Chondrocyte (in vitro differentiated cells): ENCODE results near the gene QDPR. TPM values are rescaled to one million over a fixed set of nuclear protein-coding genes. Genes with fewer than 3 reads are reported as not detected.
"Not testable (repeated sequence)": the region's sequence is repeated elsewhere in the genome, so short reads cannot be mapped to it uniquely, and the experiment has no call there.

Experiments used
- DNase-seq: peaks from one replicate; pipeline ENCODE4 v3.0.0; 2021; ENCODE audit warnings: mixed read lengths, low spot score
- H3K27ac Mint-ChIP-seq: one replicate; pipeline ENCODE4 v1.8.0; 2021; ENCODE audit warnings: mild to moderate bottlenecking, moderate library complexity, mixed read lengths; ENCODE audit not compliant: unreplicated experiment
- H3K27me3 Mint-ChIP-seq: 2 replicates; pipeline ENCODE4 v1.8.0; 2021; ENCODE audit warnings: low read depth, mixed read lengths
- H3K36me3 Mint-ChIP-seq: 2 replicates; pipeline ENCODE4 v1.8.0; 2021; ENCODE audit warnings: low read depth, mixed read lengths
- H3K4me1 Mint-ChIP-seq: 2 replicates; pipeline ENCODE4 v1.8.0; 2021; ENCODE audit warnings: low read depth, mild to moderate bottlenecking, mixed read lengths
- H3K4me3 Mint-ChIP-seq: one replicate; pipeline ENCODE4 v1.8.0; 2021; ENCODE audit warnings: mild to moderate bottlenecking, moderate library complexity, mixed read lengths; ENCODE audit not compliant: unreplicated experiment
- H3K9me3 Mint-ChIP-seq: 2 replicates; pipeline ENCODE4 v1.8.0; 2021; ENCODE audit warnings: low read depth, mixed read lengths
- total RNA-seq: library from RNA; stranded (reverse); gene quantifications from 3 replicates; pipeline ENCODE4 v1.2.1, GENCODE V29; 2021
- TF ChIP-seq, protein P1 (sequence below): fragments of 200-600 bp; sonication (generic); IDR thresholded peaks from 2 replicates; pipeline ENCODE4 v1.5.0; 2021; ENCODE audit warnings: antibody characterized with exemption, mild to moderate bottlenecking, moderate library complexity

The QDPR gene
- total RNA-seq, 1 donor from 2014 or later, result 23.3 TPM

DNA sequence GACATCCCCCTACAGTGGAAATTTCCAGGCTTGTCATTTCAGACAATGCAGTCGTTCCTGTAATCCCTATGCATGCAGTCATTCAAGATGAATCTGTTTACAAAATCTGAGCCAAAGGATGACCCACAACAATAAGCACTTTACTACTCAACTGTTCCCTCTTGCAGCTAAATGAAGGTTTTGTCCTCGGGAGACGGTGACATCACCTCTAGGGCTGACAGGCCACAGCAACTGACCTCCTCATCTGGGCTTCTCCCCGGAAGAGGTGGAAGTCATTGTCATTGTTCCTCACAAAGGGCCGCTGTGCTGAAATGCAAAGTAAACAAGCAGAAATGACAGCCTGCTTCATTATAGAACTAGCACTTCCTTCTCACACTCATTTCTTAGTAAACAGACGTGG is 32.3 kb upstream of the QDPR start:
- no peak overlapping the region for H3K27ac Mint-ChIP-seq
- no peaks in the 10 kb centered on the region for H3K36me3 Mint-ChIP-seq
- DNase-seq, result no peak
- H3K27me3 Mint-ChIP-seq, result peaks cover 10% of the 10 kb centered on the region
- H3K4me3 Mint-ChIP-seq, result no peak overlapping the region
- H3K4me1 Mint-ChIP-seq, result peaks cover 6% of the 10 kb centered on the region
- TF ChIP-seq, protein P1, sequence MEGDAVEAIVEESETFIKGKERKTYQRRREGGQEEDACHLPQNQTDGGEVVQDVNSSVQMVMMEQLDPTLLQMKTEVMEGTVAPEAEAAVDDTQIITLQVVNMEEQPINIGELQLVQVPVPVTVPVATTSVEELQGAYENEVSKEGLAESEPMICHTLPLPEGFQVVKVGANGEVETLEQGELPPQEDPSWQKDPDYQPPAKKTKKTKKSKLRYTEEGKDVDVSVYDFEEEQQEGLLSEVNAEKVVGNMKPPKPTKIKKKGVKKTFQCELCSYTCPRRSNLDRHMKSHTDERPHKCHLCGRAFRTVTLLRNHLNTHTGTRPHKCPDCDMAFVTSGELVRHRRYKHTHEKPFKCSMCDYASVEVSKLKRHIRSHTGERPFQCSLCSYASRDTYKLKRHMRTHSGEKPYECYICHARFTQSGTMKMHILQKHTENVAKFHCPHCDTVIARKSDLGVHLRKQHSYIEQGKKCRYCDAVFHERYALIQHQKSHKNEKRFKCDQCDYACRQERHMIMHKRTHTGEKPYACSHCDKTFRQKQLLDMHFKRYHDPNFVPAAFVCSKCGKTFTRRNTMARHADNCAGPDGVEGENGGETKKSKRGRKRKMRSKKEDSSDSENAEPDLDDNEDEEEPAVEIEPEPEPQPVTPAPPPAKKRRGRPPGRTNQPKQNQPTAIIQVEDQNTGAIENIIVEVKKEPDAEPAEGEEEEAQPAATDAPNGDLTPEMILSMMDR, result no peak
- no peaks in the 10 kb centered on the region for H3K9me3 Mint-ChIP-seq

GRCh38 chr4:17537060-17537459 is 25.2 kb upstream of the QDPR start:
- H3K36me3 Mint-ChIP-seq, H3K27ac Mint-ChIP-seq, H3K27me3 Mint-ChIP-seq, DNase-seq, H3K4me1 Mint-ChIP-seq, H3K9me3 Mint-ChIP-seq, H3K4me3 Mint-ChIP-seq: not testable (repeated sequence)

DNA sequence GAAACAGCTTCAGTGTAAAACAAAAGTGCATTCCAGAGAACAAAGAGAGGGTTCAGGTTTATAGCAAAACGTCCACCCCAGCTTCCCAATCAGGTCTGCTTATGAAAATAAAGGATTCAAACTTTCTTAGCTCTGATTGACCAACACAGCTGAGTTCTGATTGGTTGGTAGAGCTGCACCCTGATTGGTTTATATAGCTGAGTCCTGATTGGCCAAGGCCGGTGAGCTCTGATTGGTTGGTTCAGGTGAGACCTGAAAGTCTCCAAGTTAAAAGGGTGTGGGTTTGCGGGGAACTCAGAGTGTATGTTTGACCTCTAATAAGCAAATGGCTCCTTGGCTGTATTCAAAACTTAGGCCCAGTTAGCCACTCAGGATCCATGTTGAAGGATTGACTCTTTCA is 24.0 kb upstream of the QDPR start:
- H3K36me3 Mint-ChIP-seq, result no peaks in the 10 kb centered on the region
- no peak overlapping the region for H3K27ac Mint-ChIP-seq
- peaks cover 5% of the 10 kb centered on the region for H3K27me3 Mint-ChIP-seq
- no peak for DNase-seq
- no peak overlapping the region for H3K4me3 Mint-ChIP-seq
- TF ChIP-seq, protein P1, result no peak
- H3K9me3 Mint-ChIP-seq, result no peaks in the 10 kb centered on the region
- H3K4me1 Mint-ChIP-seq, result peaks cover 3% of the 10 kb centered on the region

DNA sequence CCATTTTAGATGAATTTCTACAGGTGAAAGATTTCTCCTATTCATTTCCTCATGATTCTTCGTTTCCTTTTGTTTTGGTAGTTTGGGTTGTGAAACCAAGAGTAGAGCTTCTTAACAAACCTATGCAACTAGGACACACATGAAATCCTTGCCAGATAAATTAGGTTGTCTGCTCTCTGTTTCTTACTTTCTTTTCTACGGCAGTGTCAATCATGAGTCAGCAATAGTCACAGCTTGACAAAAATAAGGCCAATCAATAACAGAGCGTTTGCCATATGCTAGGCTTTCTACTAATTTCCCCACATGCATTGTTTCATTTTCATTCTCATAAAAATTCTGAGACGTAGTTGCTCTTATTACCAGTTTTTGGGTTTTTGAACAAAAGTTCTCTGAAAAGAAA is 23.4 kb upstream of the QDPR start:
- H3K4me1 Mint-ChIP-seq, result peaks cover 3% of the 10 kb centered on the region
- no peak overlapping the region for H3K4me3 Mint-ChIP-seq
- no peaks in the 10 kb centered on the region for H3K36me3 Mint-ChIP-seq
- no peaks in the 10 kb centered on the region for H3K9me3 Mint-ChIP-seq
- DNase-seq, result no peak
- H3K27me3 Mint-ChIP-seq, result peaks cover 4% of the 10 kb centered on the region
- H3K27ac Mint-ChIP-seq, result no peak overlapping the region
- TF ChIP-seq, protein P1, result no peak

DNA sequence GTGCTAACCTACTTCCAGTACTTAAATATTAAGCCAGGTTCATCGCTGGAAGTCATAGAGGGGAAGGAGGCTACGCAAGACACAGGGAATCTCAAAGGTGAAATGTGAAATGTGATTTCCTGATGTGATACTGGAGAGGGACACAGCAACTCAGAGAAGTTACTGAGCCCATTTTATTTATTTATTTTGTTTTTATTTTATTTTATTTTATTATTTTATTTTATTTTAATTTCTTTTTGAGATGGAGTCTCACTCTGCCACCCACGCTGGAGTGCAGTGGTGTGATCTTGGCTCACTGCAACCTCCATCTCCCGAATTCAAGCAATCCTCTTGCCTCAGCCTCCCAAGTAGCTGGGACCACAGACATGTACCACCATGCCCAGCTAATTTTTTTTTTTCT is 22.8 kb upstream of the QDPR start:
- Mint-ChIP-seq H3K27me3 (no peaks in the 10 kb centered on the region), H3K9me3 (no peaks in the 10 kb centered on the region), H3K27ac (no peak overlapping the region), H3K36me3 (no peaks in the 10 kb centered on the region), H3K4me1 (peaks cover 3% of the 10 kb centered on the region), H3K4me3 (no peak overlapping the region)
- no peak for DNase-seq
- TF ChIP-seq, protein P1, result no peak

DNA sequence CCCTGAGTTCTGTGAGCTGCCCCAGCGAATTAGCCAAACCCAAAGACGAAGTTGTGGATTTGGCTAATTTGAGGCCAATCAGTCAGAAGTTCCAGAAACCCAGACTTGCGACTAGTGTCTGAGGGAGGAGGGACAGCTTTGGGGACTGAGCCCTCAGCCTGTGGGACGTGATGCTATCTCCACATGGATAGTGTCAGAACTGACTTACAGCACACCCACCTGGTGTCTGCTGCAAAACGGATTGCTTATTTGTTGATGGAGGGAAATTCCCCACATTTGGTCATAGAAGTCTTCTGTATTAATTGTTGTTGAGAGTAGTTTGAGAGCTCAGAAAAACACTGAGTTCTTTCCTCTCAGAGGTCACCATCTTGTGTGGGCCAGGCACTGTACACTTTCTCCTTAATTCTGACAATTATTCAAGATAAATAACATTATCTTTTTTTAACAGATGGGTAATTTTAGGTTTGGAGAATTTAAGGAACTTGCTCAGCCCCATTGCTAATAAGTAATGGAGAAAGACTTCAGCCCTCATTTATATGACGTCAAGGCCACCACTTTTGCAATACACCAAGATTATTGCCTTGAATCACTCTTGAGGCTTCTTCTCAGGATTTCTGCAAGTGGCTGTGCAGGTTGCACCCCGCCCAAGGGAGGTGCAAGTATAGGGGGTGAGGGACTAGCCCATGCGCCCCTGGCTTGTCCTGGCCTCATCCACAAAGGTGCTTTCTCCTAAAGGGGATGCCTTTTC is 19.8 kb upstream of the QDPR start:
- Mint-ChIP-seq H3K4me3 (no peak overlapping the region), H3K36me3 (no peaks in the 10 kb centered on the region), H3K4me1 (peaks cover 5% of the 10 kb centered on the region), H3K27me3 (no peaks in the 10 kb centered on the region), H3K9me3 (no peaks in the 10 kb centered on the region), H3K27ac (no peak overlapping the region)
- no peak for DNase-seq
- TF ChIP-seq, protein P1, result no peak
